ENCODE results near the gene CEP164. TPM values are rescaled to one million over a fixed set of nuclear protein-coding genes. Genes with fewer than 3 reads are reported as not detected.

The CEP164 gene
- total RNA-seq, 1 experiment from 2014 or later: 33.9 TPM

DNA sequence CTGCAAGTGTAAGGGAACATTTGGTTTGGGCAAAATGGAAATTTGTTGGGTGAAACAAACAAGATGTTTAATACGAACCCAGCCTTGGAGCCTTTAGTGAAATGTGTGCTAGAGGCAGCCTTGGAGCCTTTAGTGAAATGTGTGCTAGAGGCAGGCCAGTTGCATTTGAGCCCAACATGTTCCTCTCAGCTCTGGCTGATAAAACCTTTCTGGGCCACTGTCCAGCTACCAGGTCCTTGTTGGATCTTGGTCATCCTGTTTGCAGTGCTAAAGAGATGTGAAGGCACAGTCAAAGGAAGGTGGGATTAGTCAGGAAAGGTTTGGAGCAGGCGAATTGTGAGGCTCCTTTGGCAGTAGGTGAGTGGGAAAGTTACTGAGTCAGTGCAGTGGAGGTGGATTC is 48.9 kb downstream of the CEP164 start:
- H3K79me2 ChIP-seq (ENCODE audit: low read depth): no peaks in the 10 kb centered on the region
- TF ChIP-seq, protein P1, sequence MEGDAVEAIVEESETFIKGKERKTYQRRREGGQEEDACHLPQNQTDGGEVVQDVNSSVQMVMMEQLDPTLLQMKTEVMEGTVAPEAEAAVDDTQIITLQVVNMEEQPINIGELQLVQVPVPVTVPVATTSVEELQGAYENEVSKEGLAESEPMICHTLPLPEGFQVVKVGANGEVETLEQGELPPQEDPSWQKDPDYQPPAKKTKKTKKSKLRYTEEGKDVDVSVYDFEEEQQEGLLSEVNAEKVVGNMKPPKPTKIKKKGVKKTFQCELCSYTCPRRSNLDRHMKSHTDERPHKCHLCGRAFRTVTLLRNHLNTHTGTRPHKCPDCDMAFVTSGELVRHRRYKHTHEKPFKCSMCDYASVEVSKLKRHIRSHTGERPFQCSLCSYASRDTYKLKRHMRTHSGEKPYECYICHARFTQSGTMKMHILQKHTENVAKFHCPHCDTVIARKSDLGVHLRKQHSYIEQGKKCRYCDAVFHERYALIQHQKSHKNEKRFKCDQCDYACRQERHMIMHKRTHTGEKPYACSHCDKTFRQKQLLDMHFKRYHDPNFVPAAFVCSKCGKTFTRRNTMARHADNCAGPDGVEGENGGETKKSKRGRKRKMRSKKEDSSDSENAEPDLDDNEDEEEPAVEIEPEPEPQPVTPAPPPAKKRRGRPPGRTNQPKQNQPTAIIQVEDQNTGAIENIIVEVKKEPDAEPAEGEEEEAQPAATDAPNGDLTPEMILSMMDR (conservative IDR thresholded peaks at IDR 0.05): no peak
- TF ChIP-seq EZH2 (IDR thresholded peaks at IDR 0.05; ENCODE audit: low read depth): no peak
- intact Hi-C loops (cut with micrococcal nuclease; ENCODE audit: unreplicated experiment): no loop called here
- CTCF ChIA-PET: no interaction called here
- no peak for DNase-seq
- POLR2A ChIA-PET (ENCODE audit: unreplicated experiment): no interaction called here
- no peaks in the 10 kb centered on the region for H3F3A ChIP-seq (ENCODE audit: insufficient read depth, low read depth)
- no peaks in the 10 kb centered on the region for H4K20me1 ChIP-seq (ENCODE audit: insufficient read depth)
- no peaks in the 10 kb centered on the region for H3K9me2 ChIP-seq (ENCODE audit: insufficient read depth)
- H2AFZ ChIP-seq: no peak overlapping the region
- no peaks in the 10 kb centered on the region for H3K4me1 ChIP-seq (replicated peaks; ENCODE audit: insufficient read depth)
- no peak overlapping the region for H3K27ac ChIP-seq
- no peaks in the 10 kb centered on the region for H3K9me3 ChIP-seq (ENCODE audit: insufficient read depth, low read depth)
- 0 out of 2 replicates have a peak, but pooled peaks cover under 1% of the 10 kb centered on the region for H3K36me3 ChIP-seq (ENCODE audit: low read depth)
- H3K4me2 ChIP-seq: no peak overlapping the region
- H3K4me3 ChIP-seq: no peak overlapping the region
- BruUV-seq (replicated peaks): no TSS peak
- H3K27me3 ChIP-seq (ENCODE audit: insufficient read depth, low read depth): no peaks in the 10 kb centered on the region

- no peaks in the 10 kb centered on the region for H4K20me1 ChIP-seq (ENCODE audit: insufficient read depth)
- no peak overlapping the region for H3K4me2 ChIP-seq
- H3K4me3 ChIP-seq: no peak overlapping the region
- no peak overlapping the region for H3K27ac ChIP-seq
- TF ChIP-seq EZH2 (IDR thresholded peaks at IDR 0.05; ENCODE audit: low read depth): no peak
- TF ChIP-seq, protein P1 (conservative IDR thresholded peaks at IDR 0.05): no peak
- peak in 1 of 2 experiments; percentile 15 for DNase-seq
- H3K9me2 ChIP-seq (ENCODE audit: insufficient read depth): no peaks in the 10 kb centered on the region
- no peak overlapping the region for H2AFZ ChIP-seq
- intact Hi-C loops (cut with micrococcal nuclease; ENCODE audit: unreplicated experiment): no loop called here
- no peaks in the 10 kb centered on the region for H3K36me3 ChIP-seq (ENCODE audit: low read depth)
- ChIA-PET POLR2A (ENCODE audit: unreplicated experiment) (interaction anchor here (0.6 kb wide), 1 partner anchor 98 kb away, joined by 4 read pairs; no protein-coding TSS in a partner anchor), CTCF (interaction anchor here (0.6 kb wide), 1 partner anchor 199 kb away, joined by 6 read pairs; no protein-coding TSS in a partner anchor)
- no peaks in the 10 kb centered on the region for H3K79me2 ChIP-seq (ENCODE audit: low read depth)
- no peaks in the 10 kb centered on the region for H3K27me3 ChIP-seq (ENCODE audit: insufficient read depth, low read depth)
- no peaks in the 10 kb centered on the region for H3K9me3 ChIP-seq (ENCODE audit: insufficient read depth, low read depth)
- BruUV-seq (replicated peaks): no TSS peak
- H3F3A ChIP-seq (ENCODE audit: insufficient read depth, low read depth): no peaks in the 10 kb centered on the region
- no peaks in the 10 kb centered on the region for H3K4me1 ChIP-seq (replicated peaks; ENCODE audit: insufficient read depth)
Measured at GRCh38 chr11:117378976-117379865, 51.6 kb downstream of the CEP164 start.

GRCh38 chr11:117380676-117381075 is 53.0 kb downstream of the CEP164 start:
- no TSS peak for BruUV-seq (replicated peaks)
- Histone ChIP-seq H3K27me3 (ENCODE audit: insufficient read depth, low read depth) (no peaks in the 10 kb centered on the region), H3K36me3 (ENCODE audit: low read depth) (no peaks in the 10 kb centered on the region), H2AFZ (no peak overlapping the region), H3K9me2 (ENCODE audit: insufficient read depth) (no peaks in the 10 kb centered on the region), H3K9me3 (ENCODE audit: insufficient read depth, low read depth) (no peaks in the 10 kb centered on the region), H3K4me3 (no peak overlapping the region), H4K20me1 (ENCODE audit: insufficient read depth) (no peaks in the 10 kb centered on the region), H3K79me2 (ENCODE audit: low read depth) (no peaks in the 10 kb centered on the region), H3F3A (ENCODE audit: insufficient read depth, low read depth) (no peaks in the 10 kb centered on the region), H3K27ac (no peak overlapping the region), H3K4me2 (no peak overlapping the region), H3K4me1 (replicated peaks; ENCODE audit: insufficient read depth) (no peaks in the 10 kb centered on the region)
- intact Hi-C loops (cut with micrococcal nuclease; ENCODE audit: unreplicated experiment): no loop called here
- DNase-seq: no peak
- TF ChIP-seq EZH2 (IDR thresholded peaks at IDR 0.05; ENCODE audit: low read depth): no peak
- TF ChIP-seq, protein P1 (conservative IDR thresholded peaks at IDR 0.05): no peak
- ChIA-PET POLR2A (ENCODE audit: unreplicated experiment) (no interaction called here), CTCF (no interaction called here)
